Measurements from ENCODE around the gene PKMYT1.
A peak's percentile ranks its signal among the peaks of the same experiment; 100 is the strongest.
"Not testable (repeated sequence)": the region's sequence is repeated elsewhere in the genome, so short reads cannot be mapped to it uniquely, and the experiment has no call there.

The PKMYT1 gene

DNA sequence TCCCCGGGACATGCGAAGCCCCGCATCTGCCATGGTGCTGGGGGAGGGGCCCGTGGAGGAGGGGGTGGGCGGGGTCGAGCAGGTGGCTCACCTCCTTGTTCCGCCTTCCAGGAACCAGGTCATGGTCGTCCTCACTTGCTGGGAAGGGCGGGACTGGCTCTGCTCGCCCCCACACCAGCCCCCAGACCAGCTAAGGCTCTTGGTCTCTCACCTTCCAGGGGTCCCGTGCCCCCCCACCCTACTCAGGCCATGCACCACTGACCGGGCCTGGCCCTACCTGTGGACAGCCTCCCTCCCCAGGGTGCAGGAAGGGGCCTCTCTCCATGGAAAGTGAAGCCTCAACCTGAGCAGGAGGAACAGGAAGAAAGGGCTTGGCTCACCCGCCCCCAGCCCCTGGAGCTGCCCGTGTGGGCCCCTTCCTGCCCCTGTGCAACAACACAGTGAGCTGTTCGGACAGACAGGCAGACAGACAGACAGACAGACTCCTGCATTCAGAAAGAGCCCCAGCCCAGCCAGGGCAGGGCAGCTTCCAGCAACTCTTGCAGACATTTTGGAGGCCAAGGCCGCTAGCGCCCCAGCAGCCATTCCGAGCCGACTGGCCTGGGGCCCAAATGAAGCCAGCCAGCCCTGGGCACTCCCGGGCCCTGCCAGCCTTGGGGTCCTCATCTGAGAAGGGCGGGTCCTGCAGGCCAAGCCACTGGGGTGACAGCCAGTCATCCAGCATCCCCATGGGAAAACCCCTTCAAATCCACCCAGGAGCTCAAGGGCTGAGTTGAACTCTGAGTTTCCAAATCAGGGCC is 24.3 kb downstream of the PKMYT1 start:
- DNase-seq, result no peak

DNA sequence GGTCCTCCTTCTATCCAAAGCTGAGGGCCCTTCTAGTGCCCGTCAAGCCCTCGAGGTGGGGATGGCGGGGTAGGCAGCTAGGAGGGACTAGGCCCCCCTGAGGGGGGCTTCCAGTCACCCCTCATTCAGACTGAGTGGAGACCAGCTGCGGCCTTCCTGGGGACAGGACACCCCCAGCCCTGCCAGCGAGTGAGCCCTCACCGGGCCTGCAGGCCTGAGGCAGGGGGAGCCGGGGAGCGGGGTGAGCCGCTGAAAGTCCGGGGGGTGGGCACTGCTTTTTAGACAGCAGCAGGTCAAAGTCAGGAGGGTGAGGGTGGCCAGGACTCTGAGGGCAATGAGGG is 24.8 kb downstream of the PKMYT1 start:
- DNase-seq, result no peak

DNA sequence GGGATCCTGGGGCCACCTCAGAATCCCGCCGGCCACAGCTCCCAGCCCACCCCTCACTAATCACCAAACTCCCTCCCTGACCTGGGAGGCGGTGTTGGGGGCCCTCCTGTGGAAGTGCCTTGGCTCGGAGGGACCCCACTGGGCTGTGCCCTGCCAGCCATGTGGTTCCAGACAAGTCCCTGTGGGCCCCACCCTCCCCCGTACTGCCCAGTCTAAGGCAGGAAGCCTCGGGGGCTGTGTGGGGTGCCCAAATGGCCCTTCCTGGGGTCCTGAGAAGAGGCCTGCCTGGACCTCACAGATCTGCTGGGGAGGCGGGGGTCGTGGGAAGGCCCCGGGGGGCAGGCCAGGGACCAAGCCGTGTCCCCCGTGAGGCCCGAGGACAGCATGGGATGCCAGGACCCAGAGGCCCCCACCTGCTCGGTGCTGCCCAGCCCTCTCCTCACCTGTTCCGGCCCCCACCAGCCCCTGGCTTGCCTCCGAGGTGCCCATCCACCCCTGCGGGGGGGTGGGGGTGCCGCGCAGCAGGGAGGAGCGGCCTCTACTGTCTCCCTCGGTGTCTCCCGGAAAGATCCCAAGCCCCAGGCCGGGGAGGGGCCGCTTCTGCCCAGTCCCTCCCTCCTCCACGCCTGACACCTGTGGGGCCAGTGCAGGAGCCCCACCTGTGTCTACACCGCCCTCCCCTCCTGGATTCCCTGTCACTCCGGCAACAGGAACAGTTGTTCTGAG is 25.4 kb downstream of the PKMYT1 start:
- no peak for DNase-seq

DNA sequence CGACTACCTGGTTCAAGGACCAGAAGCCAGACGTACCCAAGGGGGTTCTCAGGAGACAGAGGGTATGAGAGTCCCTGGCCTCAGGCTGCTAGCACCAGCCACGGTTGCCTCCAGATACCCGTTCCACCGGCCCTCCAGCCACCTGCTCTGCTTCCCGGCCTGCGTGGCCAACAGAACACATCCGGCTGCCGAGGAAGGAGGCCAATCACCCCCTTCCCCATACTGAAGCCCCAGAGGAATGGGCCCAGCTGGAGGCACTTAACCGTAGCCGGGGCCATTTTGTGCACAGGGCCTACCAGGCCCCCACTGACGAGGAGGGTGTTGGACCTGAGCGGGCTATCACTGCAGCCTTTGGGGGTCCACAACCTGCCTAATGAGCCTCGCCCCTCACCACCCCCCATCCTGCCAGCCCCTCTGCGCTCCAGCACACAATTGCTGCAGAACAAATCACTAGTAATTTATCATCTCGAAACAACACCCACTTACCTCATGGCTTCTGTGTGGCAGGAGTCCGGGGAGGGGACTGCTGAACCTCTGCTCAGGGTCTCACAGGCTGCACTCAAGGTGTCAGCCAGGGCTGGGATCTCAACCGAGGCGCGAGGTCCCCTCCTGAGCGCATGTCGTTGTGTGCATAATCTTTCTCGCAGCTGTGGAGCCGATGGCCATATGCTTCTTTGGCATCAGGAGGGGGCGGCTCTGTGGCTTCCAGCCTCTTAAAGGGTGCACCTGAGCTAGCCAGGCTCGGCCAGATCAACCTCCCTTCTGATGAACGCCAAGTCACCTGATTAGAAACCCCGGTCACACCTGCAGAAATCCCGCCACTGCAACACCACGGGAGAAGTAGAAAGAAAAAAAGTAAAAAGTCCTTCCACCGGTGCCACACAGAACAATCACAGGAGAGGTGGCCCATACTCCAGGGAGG is 26.3 kb downstream of the PKMYT1 start:
- peak; percentile 56 to 90 for DNase-seq

DNA sequence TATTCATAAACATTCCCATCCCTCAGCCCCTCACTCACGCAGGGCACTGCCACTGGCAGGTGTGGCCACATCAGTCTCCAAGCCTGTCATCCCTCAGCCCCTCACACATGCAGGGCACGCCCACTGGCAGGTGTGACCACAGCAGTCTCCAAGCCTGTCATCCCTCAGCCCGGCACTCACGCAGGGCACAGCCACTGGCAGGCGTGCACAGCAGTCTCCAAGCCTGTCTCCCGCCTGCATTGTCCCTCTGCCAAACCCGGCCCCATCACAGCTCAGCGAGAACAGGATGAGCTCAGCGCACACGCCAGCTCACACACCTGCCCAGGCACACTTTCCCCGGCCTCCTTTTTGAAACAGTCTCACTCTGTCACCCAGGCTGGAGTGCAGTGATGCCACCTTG is 27.6 kb downstream of the PKMYT1 start:
- no peak for DNase-seq

DNA sequence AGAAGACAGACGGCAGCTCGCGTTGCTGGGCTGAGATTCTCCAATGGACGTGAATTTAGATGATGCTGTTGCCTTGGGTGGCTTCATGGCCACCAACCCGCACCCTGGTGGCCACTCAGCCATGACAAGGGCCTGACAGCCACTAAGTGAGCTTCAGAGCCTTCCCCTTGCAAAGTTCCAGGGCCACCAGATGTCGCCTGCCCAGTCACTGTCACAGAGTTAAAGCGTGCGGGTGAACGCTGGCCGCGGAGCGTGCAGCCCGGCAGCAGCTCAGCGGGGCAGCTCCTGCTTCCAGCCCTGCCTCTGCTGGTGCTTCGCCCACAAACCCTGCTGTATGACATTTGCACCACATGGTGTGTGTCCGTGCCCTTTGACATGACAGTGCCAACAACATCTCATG is 29.5 kb downstream of the PKMYT1 start:
- DNase-seq, result peak in 1 of 2 experiments; percentile 44

DNA sequence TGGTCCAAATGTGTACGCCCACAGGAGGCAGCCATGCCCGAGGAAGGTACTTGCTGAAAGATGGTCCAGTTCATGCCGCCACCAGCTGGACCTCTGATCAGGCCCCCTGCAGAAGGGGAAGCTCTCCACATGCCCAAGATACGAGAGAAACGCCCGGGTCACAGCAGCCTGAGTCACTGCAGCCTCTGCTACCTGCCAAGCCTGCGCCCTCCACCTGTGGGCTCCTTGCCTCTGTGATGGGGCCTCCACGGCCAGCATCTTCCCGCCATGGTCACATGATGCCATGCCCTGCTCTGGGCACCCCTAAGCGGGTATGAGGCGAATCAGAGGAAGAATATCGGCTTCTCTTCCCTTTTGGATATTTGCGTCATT is 29.9 kb downstream of the PKMYT1 start:
- no peak for DNase-seq

DNA sequence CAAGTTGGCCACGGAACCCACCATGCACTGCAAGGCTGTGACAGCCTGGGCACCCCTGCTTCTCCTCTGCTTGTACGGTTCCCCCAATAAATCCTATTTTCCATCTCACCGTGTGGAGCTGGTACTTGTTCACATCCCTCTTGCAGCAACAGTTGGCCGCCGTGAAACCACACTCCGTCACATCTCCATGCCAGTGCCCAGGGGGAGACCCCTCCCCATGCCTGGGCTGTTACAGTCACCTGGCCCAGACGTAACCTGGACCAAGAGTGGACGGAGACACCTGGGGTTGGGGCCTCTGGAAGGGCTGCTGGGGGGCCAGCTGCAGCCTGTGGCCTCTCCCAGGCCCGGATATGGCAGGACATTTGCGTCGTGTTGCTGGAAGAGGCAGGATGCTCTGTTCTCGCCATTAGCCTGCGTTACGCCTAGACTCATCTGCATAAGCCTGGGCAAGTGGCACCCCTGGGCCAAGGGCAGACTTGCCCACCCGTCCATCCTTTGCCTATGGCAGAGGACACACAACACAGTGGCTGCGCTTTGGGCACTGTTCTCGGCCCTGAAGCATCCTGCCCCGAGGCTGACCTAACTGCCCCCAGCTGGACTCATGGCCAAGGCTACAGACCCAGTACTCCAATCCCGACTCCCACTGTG is 30.4 kb downstream of the PKMYT1 start:
- DNase-seq, result no peak

DNA sequence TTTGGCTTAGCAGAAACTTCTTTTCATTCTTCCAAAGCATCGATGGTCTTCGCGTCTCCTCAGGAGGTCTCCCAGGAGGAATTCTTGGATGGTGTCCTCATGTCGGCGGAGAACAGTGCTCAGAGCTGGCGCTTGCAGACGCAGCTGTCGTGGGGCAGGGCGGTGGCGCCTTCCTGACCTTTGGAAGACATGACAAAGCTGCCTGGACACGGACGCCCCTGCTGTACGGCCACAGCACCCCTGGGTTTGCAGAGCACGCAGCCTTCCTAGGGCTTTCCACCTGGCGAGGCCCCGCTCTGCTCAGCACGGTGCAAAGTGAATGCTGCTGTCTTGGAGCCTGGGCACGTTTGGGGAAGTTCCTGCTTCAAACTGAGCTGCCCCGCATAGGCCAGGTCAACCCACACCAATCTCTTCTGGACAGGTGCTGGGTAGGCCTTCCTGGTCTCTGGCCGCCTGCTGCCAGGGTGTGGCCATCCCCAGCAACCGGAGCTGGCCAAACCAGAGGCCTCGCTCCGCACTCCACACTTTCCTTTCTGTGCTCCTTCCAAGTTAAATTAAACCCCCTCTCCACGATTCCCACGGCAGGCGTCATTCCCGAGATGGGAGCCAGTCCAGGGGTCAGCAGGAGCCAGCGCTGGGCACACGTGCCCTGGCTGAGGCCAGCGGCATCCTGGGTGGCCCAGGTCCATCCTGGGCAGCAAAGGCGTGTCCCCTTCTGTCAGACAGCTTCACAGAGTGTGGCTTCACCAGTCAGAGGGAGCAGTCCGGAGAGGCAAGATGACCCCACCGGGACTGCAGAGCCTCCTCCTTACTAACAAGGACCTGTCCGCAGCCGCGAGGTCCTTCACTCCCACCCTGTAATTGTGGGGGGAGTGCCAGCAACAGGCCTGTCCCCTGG is 31.2 kb downstream of the PKMYT1 start:
- no peak for DNase-seq

DNA sequence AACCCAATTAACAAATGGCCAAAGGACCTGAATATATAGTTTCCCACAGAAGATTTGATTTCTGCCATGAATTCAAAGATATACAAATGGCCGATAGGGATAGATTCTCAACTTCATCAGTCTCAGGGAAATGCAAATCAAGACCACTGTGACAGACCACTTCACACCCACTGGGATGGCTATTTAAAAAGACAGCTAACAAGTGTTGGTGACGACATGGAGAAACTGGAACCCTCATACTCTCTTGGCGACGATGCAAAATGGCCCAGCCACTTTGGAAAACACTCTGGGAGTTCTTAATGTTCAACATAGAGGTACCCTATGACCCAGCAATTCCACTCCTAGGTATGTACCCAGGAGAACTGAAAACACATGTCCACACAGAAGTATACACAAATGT is 33.6 kb downstream of the PKMYT1 start:
- DNase-seq, result no peak

DNA sequence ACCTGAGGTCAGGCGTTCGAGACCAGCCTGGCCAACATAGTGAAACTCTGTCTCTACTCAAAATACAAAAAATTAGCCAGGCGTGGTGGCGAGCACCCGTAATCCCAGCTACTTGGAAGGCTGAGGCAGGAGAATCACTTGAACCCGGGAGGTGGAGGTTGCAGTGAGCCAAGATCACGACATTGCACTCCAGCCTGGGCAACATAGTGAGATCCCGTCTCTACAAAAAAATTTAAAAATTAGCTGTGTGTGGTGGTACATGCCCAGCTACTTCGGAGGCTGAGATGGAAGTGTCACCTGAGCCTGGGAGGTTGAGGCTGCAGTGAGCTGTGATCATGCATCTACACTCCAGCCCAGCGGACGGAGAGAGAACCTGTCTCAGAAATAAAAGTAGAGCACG is 36.5 kb downstream of the PKMYT1 start:
- DNase-seq, result not testable (repeated sequence)

DNA sequence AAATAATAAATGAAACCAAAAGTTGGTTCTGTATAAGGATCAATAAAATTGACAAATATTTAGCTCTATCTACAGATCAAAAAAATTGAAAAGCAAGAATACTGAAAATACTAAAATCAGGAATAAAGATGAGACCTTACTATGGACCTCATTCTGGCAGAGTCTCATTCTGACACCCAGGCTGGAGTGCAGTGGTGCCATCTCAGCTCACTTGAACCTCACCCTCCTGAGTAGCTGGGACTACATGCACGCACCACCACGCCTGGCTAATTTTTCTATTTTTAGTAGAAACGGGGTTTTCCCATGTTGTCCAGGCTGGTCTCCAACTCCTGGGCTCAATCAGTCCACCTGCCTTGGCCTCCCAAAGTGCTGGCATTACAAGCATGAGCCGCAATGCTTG is 38.2 kb downstream of the PKMYT1 start:
- DNase-seq, result no peak

DNA sequence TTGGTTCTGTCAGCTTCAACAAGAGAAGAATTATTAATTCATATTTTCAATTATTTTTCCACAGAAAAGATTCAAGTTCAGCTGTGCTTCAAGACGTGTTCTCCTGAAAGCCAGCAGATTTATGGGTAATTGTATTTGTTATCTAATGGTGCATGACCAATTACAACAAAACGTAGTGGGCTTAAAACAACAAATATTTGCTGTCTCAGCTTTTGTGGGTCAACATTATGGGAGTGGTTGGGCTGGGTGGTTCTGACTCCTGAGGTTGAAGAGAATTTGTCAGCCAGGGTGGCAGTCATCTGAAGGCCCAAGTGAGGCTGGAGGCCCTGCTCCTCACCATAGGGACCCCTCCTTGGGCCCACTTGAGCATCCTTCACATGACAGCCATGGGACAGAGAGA is 40.3 kb downstream of the PKMYT1 start:
- no peak for DNase-seq

DNA sequence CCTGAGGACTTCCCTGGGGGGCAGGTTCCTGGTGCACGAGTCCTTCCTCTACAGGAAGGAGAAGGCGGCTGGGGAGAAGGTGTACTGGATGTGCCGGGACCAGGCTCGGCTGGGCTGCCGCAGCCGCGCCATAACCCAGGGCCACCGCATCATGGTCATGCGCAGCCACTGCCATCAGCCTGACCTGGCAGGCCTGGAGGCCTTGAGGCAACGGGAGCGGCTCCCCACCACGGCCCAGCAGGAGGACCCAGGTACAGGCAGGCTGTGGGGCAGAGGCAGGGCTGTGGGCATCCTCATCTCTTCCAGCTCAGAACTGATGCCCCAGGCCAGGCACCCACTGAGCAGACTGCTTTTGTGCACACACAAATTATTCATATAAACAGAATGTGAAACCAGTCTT is 42.0 kb downstream of the PKMYT1 start:
- no peak for DNase-seq

DNA sequence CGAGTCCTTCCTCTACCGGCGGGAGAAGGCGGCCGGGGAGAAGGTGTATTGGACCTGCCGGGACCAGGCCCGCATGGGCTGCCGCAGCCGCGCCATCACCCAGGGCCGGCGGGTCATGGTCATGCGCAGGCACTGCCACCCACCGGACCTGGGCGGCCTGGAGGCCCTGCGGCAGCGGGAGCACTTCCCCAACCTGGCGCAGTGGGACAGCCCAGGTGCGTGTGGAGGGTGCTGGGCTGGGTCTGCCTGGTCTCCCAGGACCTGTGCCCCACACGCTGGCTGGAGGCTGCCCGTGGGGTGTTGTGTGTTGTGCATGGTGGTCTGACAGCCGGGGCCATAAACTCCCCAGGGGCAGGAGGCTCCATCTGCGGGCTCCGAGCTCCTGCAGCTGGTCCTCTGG is 43.1 kb downstream of the PKMYT1 start:
- no peak for DNase-seq

DNA sequence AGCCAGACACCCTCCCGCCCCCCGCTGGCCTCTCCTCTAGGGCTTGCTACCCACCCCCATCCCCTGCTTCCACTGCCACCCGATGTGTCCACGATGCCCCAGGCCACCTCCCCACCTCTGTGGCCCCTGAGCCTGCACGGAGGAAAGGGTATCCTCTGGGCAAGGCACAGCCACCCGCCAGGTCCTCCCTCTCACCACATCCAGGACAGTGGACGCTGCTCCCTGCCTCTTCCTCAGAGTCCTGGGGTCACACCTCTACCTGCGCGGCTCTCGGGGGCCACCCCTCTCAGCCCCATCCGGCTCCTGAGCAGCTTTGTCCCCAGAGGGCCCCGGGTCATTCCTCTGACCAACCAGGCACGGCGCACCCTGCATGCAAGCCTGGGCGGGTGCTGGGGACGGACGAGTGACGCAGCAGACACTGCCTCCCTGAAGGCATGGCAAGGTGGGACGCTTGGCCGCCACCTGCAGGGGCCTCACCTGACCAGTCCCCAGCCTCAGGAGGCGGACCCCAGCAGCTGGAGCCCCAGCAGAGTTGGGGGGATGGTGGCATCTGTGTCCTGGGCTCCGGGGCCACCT is 43.7 kb downstream of the PKMYT1 start:
- DNase-seq, result no peak

DNA sequence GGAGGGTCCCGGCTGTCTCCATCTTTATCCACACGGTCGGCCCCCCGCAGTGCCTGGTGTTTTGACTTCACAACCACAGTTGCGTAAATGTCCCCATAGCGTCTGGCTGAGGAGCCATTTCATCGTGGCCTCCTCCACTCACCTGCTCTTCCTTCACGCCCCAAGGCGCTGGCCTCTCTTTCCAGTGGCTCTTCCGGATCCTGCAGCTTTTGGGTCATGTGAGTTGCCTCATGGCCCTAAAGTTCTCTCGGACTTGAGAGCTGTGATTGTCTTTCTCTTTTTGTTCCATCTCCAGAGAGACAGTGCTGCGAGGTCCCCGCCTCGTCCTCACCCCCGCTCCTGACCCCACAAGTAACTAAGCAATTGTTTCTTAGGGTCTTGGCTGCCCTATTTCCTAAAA is 45.8 kb downstream of the PKMYT1 start:
- DNase-seq, result no peak

DNA sequence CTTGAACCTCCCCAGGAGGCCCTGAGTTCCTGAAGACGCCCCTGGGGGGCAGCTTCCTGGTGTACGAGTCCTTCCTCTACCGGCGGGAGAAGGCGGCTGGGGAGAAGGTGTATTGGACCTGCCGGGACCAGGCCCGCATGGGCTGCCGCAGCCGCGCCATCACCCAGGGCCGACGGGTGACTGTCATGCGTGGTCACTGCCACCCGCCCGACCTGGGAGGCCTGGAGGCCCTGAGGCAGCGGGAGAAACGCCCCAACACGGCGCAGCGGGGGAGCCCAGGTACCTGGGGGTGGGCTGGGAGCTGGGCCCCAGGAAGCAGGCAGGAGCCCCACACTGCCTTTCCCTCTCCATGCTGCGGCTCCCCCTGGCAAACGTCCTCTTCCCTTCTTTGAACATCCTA is 46.5 kb downstream of the PKMYT1 start:
- no peak for DNase-seq

DNA sequence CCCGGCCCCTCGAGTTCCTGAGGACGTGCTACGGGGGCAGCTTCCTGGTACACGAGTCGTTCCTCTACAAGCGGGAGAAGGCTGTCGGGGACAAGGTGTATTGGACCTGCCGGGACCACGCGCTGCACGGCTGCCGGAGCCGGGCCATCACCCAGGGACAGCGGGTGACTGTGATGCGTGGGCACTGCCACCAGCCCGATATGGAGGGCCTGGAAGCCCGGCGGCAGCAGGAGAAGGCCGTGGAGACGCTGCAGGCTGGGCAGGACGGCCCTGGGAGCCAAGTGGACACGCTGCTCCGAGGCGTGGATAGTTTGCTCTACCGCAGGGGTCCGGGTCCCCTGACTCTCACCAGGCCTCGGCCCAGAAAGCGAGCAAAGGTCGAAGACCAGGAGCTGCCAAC is 47.1 kb downstream of the PKMYT1 start:
- no peak for DNase-seq

DNA sequence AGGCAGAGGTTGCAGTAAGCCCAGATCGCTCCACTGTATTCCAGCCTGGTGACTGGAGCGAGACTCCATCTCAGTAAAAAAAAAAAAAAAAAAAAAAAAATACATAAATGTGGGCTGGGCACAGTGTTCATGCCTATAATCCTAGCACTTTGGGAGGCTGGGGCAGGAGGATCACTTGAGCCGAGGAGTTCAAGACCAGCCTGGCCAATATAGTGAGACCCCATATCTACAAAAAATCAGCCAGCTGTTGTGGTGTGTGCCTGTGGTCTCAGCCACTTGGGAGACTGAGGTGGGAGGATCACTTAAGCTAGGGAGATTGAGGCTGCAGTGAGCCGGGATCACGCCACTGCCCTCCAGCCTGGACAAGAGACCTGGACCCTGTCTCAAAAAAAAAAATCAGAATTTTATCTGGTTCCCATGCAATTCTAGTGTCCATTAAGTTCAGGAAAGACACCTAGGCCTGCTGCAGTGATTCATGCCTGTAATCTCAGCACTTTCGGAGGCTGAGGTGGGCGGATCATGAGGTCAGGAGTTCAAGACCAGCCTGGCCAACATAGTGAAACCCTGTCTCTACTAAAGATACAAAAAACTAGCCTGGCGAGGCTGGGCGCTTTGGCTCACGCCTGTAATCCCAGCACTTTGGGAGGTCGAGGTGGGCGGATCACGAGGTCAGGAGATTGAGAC is 48.9 kb downstream of the PKMYT1 start:
- DNase-seq, result not testable (repeated sequence)

DNA sequence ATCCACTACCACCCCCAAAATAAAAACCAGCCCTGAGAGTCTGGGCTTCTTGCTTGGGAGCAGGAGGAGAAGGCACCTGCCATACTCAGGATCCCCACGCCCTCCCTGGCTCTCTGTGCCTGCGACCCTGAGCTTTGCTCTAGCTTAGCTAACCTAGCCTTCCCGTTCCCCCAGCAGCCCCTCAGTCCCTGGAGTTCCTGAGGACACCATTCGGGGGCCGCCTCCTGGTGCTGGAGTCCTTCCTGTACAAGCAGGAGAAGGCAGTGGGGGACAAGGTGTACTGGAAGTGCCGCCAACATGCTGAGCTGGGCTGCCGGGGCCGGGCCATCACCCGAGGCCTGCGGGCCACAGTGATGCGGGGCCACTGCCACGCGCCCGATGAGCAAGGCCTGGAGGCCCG is 50.0 kb downstream of the PKMYT1 start:
- no peak for DNase-seq

Measured in NCI-H524 (cell line).